HL-60 (cell line): ENCODE results near the gene CHRNA1.

ENCODE experiments used
- CTCF ChIP-seq: IDR thresholded peaks from one replicate; pipeline ENCODE4 v1.5.1; 2011; ENCODE audit warnings: low read length, control low read depth, inconsistent platforms; ENCODE audit not compliant: insufficient read depth
- GABPA ChIP-seq: IDR thresholded peaks from 2 replicates; pipeline ENCODE4 v1.6.1; 2012; ENCODE audit warnings: low read depth
- POLR2AphosphoS5 ChIP-seq: IDR thresholded peaks from 2 replicates; pipeline ENCODE4 v1.6.1; 2012; ENCODE audit warnings: low read depth
- SPI1 ChIP-seq: IDR thresholded peaks from 2 replicates; pipeline ENCODE4 v1.6.1; 2012; ENCODE audit warnings: low read depth, mild to moderate bottlenecking, borderline replicate concordance
- TF ChIP-seq, protein P1 (sequence below): IDR thresholded peaks from 2 replicates; pipeline ENCODE4 v1.6.1; 2012; ENCODE audit warnings: low read depth; ENCODE audit not compliant: insufficient replicate concordance

DNA sequence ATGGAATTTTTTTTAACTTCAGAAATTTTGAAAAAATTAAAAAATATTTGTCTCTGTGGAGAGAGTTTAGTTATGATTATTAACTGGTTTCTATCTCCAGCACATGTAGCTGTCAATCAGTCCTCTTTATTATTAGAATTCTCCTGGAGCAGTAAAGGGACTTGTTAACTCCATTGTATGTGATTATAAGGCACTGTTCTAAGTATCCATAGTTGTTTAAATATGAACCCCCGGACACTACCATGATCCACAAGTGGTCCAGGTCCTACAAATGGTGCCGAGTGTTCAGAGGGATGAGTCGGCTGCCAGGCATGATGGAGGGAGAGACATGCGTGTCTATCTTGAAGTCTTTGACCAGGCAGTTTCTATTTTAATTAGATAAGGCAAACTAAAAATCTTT is 492 bp downstream of the CHRNA1 start:
- TF ChIP-seq POLR2AphosphoS5 (no peak), CTCF (no peak), GABPA (no peak), SPI1 (no peak)
- TF ChIP-seq, protein P1, sequence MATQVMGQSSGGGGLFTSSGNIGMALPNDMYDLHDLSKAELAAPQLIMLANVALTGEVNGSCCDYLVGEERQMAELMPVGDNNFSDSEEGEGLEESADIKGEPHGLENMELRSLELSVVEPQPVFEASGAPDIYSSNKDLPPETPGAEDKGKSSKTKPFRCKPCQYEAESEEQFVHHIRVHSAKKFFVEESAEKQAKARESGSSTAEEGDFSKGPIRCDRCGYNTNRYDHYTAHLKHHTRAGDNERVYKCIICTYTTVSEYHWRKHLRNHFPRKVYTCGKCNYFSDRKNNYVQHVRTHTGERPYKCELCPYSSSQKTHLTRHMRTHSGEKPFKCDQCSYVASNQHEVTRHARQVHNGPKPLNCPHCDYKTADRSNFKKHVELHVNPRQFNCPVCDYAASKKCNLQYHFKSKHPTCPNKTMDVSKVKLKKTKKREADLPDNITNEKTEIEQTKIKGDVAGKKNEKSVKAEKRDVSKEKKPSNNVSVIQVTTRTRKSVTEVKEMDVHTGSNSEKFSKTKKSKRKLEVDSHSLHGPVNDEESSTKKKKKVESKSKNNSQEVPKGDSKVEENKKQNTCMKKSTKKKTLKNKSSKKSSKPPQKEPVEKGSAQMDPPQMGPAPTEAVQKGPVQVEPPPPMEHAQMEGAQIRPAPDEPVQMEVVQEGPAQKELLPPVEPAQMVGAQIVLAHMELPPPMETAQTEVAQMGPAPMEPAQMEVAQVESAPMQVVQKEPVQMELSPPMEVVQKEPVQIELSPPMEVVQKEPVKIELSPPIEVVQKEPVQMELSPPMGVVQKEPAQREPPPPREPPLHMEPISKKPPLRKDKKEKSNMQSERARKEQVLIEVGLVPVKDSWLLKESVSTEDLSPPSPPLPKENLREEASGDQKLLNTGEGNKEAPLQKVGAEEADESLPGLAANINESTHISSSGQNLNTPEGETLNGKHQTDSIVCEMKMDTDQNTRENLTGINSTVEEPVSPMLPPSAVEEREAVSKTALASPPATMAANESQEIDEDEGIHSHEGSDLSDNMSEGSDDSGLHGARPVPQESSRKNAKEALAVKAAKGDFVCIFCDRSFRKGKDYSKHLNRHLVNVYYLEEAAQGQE = no peak
